SK-N-SH (cell line): Measurements from ENCODE around the gene THADA. TPM values are rescaled to one million over a fixed set of nuclear protein-coding genes. Genes with fewer than 3 reads are reported as not detected.

ENCODE experiments used
- CHD2 ChIP-seq: fragments of 150-350 bp; IDR thresholded peaks from 2 replicates; pipeline ENCODE4 v1.6.1; 2018; ENCODE audit warnings: low read length; ENCODE audit not compliant: partially characterized antibody
- CTCF ChIP-seq: fragments of 200-600 bp; sonication (generic); IDR thresholded peaks from 2 replicates; pipeline ENCODE4 v1.6.1; 2017; ENCODE audit warnings: antibody characterized with exemption, mild to moderate bottlenecking, moderate library complexity
- EZH2phosphoT487 ChIP-seq: fragments of 200-600 bp; sonication (generic); IDR thresholded peaks from 2 replicates; pipeline ENCODE4 v1.6.1; 2017; ENCODE audit warnings: low read depth, mixed run types, mild to moderate bottlenecking, antibody characterized with exemption, moderate library complexity, borderline replicate concordance
- FOSL2 ChIP-seq: IDR thresholded peaks from 2 replicates; pipeline ENCODE4 v1.4.0; 2012; ENCODE audit warnings: low read depth, mild to moderate bottlenecking, moderate library complexity, borderline replicate concordance
- GATA2 ChIP-seq: sonication (generic); formaldehyde crosslinking; IDR thresholded peaks from 2 replicates; pipeline ENCODE4 v1.5.0; 2020; ENCODE audit warnings: mild to moderate bottlenecking, missing genetic modification reagents
- IRF3 ChIP-seq: fragments of 150-350 bp; IDR thresholded peaks from 2 replicates; pipeline ENCODE4 v1.6.1; 2016; ENCODE audit warnings: mild to moderate bottlenecking, low read depth, low read length
- JUND ChIP-seq: IDR thresholded peaks from 2 replicates; pipeline ENCODE4 v1.4.0; 2012
- MAX ChIP-seq: IDR thresholded peaks from 2 replicates; pipeline ENCODE4 v1.4.0; 2012; ENCODE audit warnings: low read depth
- RCOR1 ChIP-seq: fragments of 150-350 bp; IDR thresholded peaks from 2 replicates; pipeline ENCODE4 v1.6.1; 2017; ENCODE audit warnings: antibody characterized with exemption, low read length
- REST ChIP-seq: IDR thresholded peaks from 2 replicates; pipeline ENCODE4 v1.6.1; 2012; ENCODE audit warnings: mild to moderate bottlenecking, low read depth, low read length, moderate library complexity
- SMC3 ChIP-seq: IDR thresholded peaks from 2 replicates; pipeline ENCODE4 v1.6.1; 2012; ENCODE audit warnings: low read depth, low read length, improper control_type of control experiment
- TCF12 ChIP-seq: IDR thresholded peaks from 2 replicates; pipeline ENCODE4 v1.4.0; 2012
- USF1 ChIP-seq: IDR thresholded peaks from 2 replicates; pipeline ENCODE4 v1.4.0; 2012; ENCODE audit warnings: low read depth, borderline replicate concordance
- USF2 ChIP-seq: fragments of 150-350 bp; IDR thresholded peaks from 2 replicates; pipeline ENCODE4 v1.6.1; 2017; ENCODE audit warnings: antibody characterized with exemption, low read length, low read depth, borderline replicate concordance
- ZBTB33 ChIP-seq: IDR thresholded peaks from 2 replicates; pipeline ENCODE4 v1.4.0; 2012; ENCODE audit warnings: low read depth, borderline replicate concordance
- polyA plus RNA-seq, 3 experiments: library from polyadenylated mRNA; depleted of rRNA; stranded (reverse); fragments of >200 nt; gene quantifications; 2 replicates each; pipeline ENCODE4 v1.2.3, GENCODE V29; 2012

THADA gene
- polyA plus RNA-seq, 1 of the 3 experiments (the other 2 are of a cell fraction) = 25.6 TPM

GRCh38 chr2:43293744-43294695 lies 301.8 kb downstream of the THADA start (continued):
- TF ChIP-seq MAX = peak; percentile 82
- TF ChIP-seq CHD2 = no peak
- TF ChIP-seq GATA2 (CRISPR knock-in tag) = no peak
- peak; percentile 95 for TF ChIP-seq JUND
- TF ChIP-seq FOSL2 = peak; percentile 99
- TF ChIP-seq TCF12 = peak; percentile 88
- TF ChIP-seq USF1 = peak; percentile 45; the same call in 1 of the 2 replicates
- no peak for TF ChIP-seq EZH2phosphoT487
- no peak for TF ChIP-seq SMC3
- TF ChIP-seq RCOR1 = no peak
- no peak for TF ChIP-seq CTCF
- TF ChIP-seq ZBTB33 = no peak
- no peak; the same call in 1 of the 2 replicates for TF ChIP-seq REST
- no peak for TF ChIP-seq USF2
- no peak for TF ChIP-seq IRF3
